ENCODE results near the gene PLPPR5.
"Not testable (repeated sequence)": the region's sequence is repeated elsewhere in the genome, so short reads cannot be mapped to it uniquely, and the experiment has no call there.

Gene PLPPR5

GRCh38 chr1:98908980-98909379 is 95.7 kb downstream of the PLPPR5 start:
- no peak for DNase-seq

GRCh38 chr1:98906809-98907208 is 97.9 kb downstream of the PLPPR5 start:
- DNase-seq = peak; percentile 14

- DNase-seq = no peak
Observed at GRCh38 chr1:98906361-98906760, 98.3 kb downstream of the PLPPR5 start.

GRCh38 chr1:98904684-98905083 is 100.0 kb downstream of the PLPPR5 start:
- peak; percentile 26 for DNase-seq

- DNase-seq = peak; percentile 29
Observed at GRCh38 chr1:98903726-98904125, 100.9 kb downstream of the PLPPR5 start.

GRCh38 chr1:98903261-98903660 is 101.4 kb downstream of the PLPPR5 start:
- peak; percentile 86 for DNase-seq

- peak; percentile 29 for DNase-seq
Observed at GRCh38 chr1:98898940-98899339, 105.7 kb downstream of the PLPPR5 start.

- DNase-seq = no peak
Observed at GRCh38 chr1:98897479-98897878, 107.2 kb downstream of the PLPPR5 start.

GRCh38 chr1:98896711-98897445 is 107.8 kb downstream of the PLPPR5 start:
- no peak for DNase-seq

- DNase-seq = no peak
Observed at GRCh38 chr1:98893371-98893770, 111.3 kb downstream of the PLPPR5 start.

- no peak for DNase-seq
Observed at GRCh38 chr1:98888869-98889268, 115.8 kb downstream of the PLPPR5 start.

GRCh38 chr1:98887507-98887906 is 117.2 kb downstream of the PLPPR5 start:
- DNase-seq = peak; percentile 17

GRCh38 chr1:98884864-98885263 is 119.8 kb downstream of the PLPPR5 start:
- DNase-seq = no peak

- no peak for DNase-seq
Observed at GRCh38 chr1:98881901-98882300, 122.8 kb downstream of the PLPPR5 start.

- DNase-seq = not testable (repeated sequence)
Observed at GRCh38 chr1:98881234-98881633, 123.4 kb downstream of the PLPPR5 start.

GRCh38 chr1:98874828-98875227 is 129.8 kb downstream of the PLPPR5 start:
- no peak for DNase-seq

GRCh38 chr1:98870959-98871903 is 133.4 kb downstream of the PLPPR5 start:
- peak; percentile 6 for DNase-seq

GRCh38 chr1:98865796-98866195 is 138.9 kb downstream of the PLPPR5 start:
- no peak for DNase-seq

GRCh38 chr1:98860329-98860728 is 144.3 kb downstream of the PLPPR5 start:
- DNase-seq = no peak

- DNase-seq = no peak
Observed at GRCh38 chr1:98854137-98854536, 150.5 kb downstream of the PLPPR5 start.

GRCh38 chr1:98849969-98850636 is 154.6 kb downstream of the PLPPR5 start:
- no peak for DNase-seq

GRCh38 chr1:98842241-98842640 is 162.4 kb downstream of the PLPPR5 start:
- no peak for DNase-seq
